ENCODE results near the gene PCSK2.

DNA sequence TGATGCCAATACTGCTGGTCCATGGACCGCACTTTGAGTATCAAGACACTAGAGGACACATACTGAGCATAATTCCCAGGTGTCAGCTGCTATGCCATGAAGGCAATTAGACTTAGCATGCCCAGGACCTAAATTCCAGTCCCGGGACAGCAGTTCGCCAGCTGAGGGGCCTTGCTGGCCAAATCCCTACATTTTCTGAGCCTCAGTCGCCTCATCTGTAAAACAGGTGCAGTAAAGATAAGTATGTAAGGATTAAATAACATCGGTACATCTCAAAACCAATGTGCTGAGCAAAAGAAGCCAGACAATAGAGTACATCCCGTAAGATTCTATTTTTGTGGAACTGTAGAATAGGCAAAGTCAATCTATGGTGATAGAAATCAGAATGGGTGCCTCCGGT is 303.3 kb downstream of the PCSK2 start:
- TF ChIP-seq, protein P1, sequence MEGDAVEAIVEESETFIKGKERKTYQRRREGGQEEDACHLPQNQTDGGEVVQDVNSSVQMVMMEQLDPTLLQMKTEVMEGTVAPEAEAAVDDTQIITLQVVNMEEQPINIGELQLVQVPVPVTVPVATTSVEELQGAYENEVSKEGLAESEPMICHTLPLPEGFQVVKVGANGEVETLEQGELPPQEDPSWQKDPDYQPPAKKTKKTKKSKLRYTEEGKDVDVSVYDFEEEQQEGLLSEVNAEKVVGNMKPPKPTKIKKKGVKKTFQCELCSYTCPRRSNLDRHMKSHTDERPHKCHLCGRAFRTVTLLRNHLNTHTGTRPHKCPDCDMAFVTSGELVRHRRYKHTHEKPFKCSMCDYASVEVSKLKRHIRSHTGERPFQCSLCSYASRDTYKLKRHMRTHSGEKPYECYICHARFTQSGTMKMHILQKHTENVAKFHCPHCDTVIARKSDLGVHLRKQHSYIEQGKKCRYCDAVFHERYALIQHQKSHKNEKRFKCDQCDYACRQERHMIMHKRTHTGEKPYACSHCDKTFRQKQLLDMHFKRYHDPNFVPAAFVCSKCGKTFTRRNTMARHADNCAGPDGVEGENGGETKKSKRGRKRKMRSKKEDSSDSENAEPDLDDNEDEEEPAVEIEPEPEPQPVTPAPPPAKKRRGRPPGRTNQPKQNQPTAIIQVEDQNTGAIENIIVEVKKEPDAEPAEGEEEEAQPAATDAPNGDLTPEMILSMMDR (IDR thresholded peaks at IDR 0.05; ENCODE audit: low read depth, low read length, poor library complexity, severe bottlenecking): no peak
- no peak for TF ChIP-seq EZH2phosphoT487 (IDR thresholded peaks at IDR 0.05; ENCODE audit: borderline replicate concordance, low read length)
